ENCODE data around the gene DLGAP5.

Gene DLGAP5

DNA sequence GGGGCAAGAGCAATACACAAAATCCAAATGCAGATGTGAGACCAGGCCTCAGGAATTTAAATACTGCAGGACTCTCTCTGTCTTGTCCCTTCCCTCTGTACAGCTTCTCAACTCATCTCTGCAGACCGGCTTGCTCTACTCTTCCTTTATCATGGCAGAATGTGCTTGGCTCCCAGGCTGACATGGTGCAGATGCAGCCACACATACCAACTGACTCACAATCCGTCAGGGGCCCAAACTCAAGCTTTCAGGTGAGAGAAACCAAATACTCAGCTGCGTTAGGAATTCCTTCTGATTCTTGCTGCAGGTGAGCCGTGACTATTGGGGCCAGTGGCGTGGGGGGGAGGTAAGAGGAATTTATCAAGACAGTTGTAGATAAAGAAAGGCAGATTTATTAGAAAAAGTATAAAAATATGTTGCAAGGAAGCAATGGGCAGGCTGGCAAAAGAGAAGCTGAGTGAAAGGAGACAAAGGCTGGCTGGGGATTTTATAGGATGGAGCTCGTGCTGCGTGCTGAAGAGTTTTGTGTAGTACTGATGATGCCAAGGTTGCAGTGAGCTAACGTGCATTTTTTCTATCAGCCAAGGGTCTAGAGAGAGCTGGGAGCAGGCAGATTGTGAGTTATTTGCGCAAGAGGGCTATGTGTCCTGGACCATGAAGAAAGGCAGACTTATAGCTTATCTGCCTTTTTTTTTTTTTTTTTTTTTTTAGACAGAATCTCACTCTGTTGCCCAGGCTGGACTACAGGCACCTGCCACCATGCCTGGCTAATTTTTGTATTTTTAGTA, 67.3 kb downstream of the DLGAP5 start:
- ATAC-seq (ENCODE audit: low read depth) (no peak), DNase-seq (ENCODE audit: low spot score) (no peak)
- Histone ChIP-seq H3K9me3 (ENCODE audit: severe bottlenecking) (no peaks in the 10 kb centered on the region), H3K36me3 (ENCODE audit: low read depth) (no peaks in the 10 kb centered on the region), H3K4me1 (ENCODE audit: insufficient read depth, poor library complexity, severe bottlenecking) (peaks cover 33% of the 10 kb centered on the region), H3K27me3 (ENCODE audit: insufficient read depth, poor library complexity, severe bottlenecking) (no peaks in the 10 kb centered on the region), H3K27ac (ENCODE audit: poor library complexity, severe bottlenecking) (no peak overlapping the region), H3K4me3 (ENCODE audit: severe bottlenecking) (no peak overlapping the region)
- TF ChIP-seq, protein P1, sequence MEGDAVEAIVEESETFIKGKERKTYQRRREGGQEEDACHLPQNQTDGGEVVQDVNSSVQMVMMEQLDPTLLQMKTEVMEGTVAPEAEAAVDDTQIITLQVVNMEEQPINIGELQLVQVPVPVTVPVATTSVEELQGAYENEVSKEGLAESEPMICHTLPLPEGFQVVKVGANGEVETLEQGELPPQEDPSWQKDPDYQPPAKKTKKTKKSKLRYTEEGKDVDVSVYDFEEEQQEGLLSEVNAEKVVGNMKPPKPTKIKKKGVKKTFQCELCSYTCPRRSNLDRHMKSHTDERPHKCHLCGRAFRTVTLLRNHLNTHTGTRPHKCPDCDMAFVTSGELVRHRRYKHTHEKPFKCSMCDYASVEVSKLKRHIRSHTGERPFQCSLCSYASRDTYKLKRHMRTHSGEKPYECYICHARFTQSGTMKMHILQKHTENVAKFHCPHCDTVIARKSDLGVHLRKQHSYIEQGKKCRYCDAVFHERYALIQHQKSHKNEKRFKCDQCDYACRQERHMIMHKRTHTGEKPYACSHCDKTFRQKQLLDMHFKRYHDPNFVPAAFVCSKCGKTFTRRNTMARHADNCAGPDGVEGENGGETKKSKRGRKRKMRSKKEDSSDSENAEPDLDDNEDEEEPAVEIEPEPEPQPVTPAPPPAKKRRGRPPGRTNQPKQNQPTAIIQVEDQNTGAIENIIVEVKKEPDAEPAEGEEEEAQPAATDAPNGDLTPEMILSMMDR (IDR thresholded peaks at IDR 0.05; ENCODE audit: poor library complexity, severe bottlenecking), result no peak

DNA sequence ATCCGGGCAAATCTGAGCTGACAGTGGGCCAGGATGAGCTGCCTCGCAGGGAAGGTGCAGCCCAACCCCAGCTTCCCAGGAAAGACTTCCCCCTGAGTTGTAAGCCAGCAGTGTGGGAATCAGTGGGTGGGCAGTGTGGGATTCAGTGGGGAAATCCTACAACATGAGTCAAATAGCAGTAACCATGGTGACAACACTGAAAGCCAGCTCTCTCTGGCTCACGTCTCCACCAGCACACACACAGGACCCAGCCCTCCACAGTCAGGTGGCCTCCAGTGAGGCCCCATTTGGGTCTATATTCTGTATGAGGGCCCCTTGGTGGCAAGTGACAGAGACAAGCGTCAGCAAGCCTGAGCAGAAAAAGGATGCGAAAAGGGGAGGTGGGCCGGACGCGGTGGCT, 68.3 kb downstream of the DLGAP5 start:
- Histone ChIP-seq H3K27me3 (ENCODE audit: insufficient read depth, poor library complexity, severe bottlenecking) (no peaks in the 10 kb centered on the region), H3K27ac (ENCODE audit: poor library complexity, severe bottlenecking) (peak overlapping the region; percentile 30), H3K4me3 (ENCODE audit: severe bottlenecking) (no peak overlapping the region), H3K36me3 (ENCODE audit: low read depth) (no peaks in the 10 kb centered on the region), H3K9me3 (ENCODE audit: severe bottlenecking) (no peaks in the 10 kb centered on the region), H3K4me1 (ENCODE audit: insufficient read depth, poor library complexity, severe bottlenecking) (peaks cover 31% of the 10 kb centered on the region)
- ATAC-seq (ENCODE audit: low read depth) (peak; percentile 43), DNase-seq (ENCODE audit: low spot score) (no peak)
- TF ChIP-seq, protein P1 (IDR thresholded peaks at IDR 0.05; ENCODE audit: poor library complexity, severe bottlenecking), result no peak

DNA sequence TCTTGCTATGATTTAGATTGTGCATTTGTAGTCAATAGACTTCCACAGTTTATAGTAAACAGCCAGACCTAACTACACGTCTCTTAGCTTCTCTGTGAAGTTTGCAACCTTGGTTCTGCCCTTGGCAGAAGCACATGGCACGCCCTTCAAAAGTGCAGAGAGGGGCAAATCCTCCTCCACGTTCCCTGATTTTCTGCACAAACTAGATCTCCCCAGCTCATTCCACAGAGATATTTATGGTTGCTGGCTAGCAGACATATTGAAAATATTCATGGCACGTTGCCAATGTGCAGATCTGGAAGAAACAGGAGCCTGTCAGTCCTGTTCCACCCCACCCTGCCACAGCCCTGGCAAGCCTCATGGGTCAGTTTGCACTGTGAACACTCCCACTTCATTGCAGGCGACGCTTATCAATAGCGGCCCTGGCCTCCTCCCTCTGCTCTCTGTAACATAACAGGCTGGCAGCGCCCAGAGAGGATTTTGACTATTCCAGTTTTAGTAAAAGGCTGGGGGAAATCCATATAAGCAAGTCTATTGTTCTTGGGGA, 68.9 kb downstream of the DLGAP5 start:
- Histone ChIP-seq H3K4me1 (ENCODE audit: insufficient read depth, poor library complexity, severe bottlenecking) (peaks cover 31% of the 10 kb centered on the region), H3K36me3 (ENCODE audit: low read depth) (no peaks in the 10 kb centered on the region), H3K27me3 (ENCODE audit: insufficient read depth, poor library complexity, severe bottlenecking) (no peaks in the 10 kb centered on the region), H3K27ac (ENCODE audit: poor library complexity, severe bottlenecking) (peak overlapping the region; percentile 30), H3K4me3 (ENCODE audit: severe bottlenecking) (no peak overlapping the region), H3K9me3 (ENCODE audit: severe bottlenecking) (no peaks in the 10 kb centered on the region)
- TF ChIP-seq, protein P1 (IDR thresholded peaks at IDR 0.05; ENCODE audit: poor library complexity, severe bottlenecking), result no peak
- peak; percentile 55 for ATAC-seq (ENCODE audit: low read depth)
- DNase-seq (ENCODE audit: low spot score), result no peak

DNA sequence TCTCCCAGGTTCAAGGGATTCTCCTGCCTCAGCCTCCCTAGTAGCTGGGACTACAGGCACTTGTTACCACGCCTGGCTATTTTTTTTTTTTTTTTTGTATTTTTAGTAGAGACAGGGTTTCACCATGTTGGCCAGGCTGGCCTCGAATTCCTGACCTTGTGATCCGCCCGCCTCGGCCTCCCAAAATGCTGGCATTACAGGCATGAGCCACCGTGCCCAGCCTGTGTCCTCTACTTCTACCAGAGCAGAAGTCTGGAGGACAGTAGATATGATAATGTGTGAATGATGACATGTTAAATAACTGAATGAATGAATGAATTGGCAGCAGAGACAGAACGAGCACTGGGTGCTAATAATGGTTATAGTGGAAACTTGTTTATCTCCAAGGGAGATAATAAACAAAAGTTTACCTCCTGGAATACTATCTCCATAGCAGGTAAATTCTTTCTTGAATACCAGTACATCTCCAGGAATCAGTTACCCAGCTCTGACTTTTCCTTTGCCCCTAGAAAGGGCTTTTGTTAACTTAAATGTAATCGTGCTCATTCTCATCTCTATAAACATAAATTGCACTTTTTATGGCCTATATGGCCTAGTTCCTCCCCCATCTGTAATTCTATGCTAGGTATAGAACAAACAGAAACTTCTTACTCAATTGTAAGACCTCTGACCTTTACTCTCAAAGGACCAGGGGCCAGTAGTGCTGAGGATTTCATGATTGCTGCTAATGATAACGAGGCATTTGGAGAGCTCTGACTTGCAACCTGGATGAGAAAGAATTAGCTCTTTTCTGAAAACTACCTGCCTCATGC, 69.6 kb downstream of the DLGAP5 start:
- peak overlapping the region; percentile 30 for H3K27ac ChIP-seq (ENCODE audit: poor library complexity, severe bottlenecking)
- TF ChIP-seq, protein P1 (IDR thresholded peaks at IDR 0.05; ENCODE audit: poor library complexity, severe bottlenecking), result no peak
- ATAC-seq (ENCODE audit: low read depth), result no peak

More for the DNA sequence above, 69.6 kb downstream of the DLGAP5 start:
- DNase-seq (ENCODE audit: low spot score), result no peak
- Histone ChIP-seq H3K9me3 (ENCODE audit: severe bottlenecking) (no peaks in the 10 kb centered on the region), H3K36me3 (ENCODE audit: low read depth) (no peaks in the 10 kb centered on the region), H3K4me3 (ENCODE audit: severe bottlenecking) (no peak overlapping the region), H3K4me1 (ENCODE audit: insufficient read depth, poor library complexity, severe bottlenecking) (peaks cover 25% of the 10 kb centered on the region), H3K27me3 (ENCODE audit: insufficient read depth, poor library complexity, severe bottlenecking) (no peaks in the 10 kb centered on the region)
